ENCODE results near the gene PTGES3. TPM values are rescaled to one million over a fixed set of nuclear protein-coding genes. Genes with fewer than 3 reads are reported as not detected.
A peak's percentile ranks its signal among the peaks of the same experiment; 100 is the strongest.
"Not testable (repeated sequence)": the region's sequence is repeated elsewhere in the genome, so short reads cannot be mapped to it uniquely, and the experiment has no call there.

PTGES3 gene
- total RNA-seq, 1 experiment from 2014 or later: 435 TPM

DNA sequence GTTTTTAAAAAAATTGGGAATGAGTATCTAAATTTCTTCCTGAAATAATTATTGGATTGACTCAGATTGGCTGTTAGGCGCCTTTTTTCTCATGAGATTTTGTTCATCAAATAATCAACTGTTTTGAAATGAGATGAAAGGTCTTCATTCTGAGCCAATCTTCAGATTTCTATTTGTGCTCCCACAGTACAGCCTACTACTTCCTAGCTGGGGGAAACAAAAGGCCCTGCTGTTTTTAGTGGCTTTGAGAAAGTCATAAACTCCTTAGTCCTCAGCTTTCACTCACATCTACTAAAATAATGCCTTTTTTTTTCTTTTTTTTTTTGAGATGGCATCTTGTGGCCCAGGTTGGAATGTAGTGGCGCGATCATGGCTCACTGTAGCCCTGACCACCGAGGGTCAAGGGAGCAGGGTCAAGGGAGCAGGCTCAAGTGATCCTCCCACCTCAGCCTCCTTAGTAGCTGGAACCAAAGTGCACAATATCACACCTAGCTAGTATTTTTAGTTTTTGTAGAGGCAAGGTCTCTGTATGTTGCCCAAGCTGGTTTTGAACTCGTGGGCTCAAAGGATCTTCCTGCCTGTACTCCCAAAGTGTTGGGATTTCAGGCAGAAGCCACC lies 21.8 kb upstream of the PTGES3 start:
- Histone ChIP-seq H4K20me1 (ENCODE audit: control insufficient read depth, insufficient read depth, insufficient read length) (no peaks in the 10 kb centered on the region), H3K27me3 (ENCODE audit: insufficient read depth, low read length) (no peaks in the 10 kb centered on the region), H3K18ac (ENCODE audit: insufficient read length, low read depth, low read length) (no peak overlapping the region), H3K79me2 (ENCODE audit: insufficient read depth, low read length) (no peaks in the 10 kb centered on the region), H2BK12ac (ENCODE audit: insufficient read length, low read depth, low read length) (no peak overlapping the region), H3K14ac (ENCODE audit: insufficient read depth, low read length) (no peak overlapping the region), H3K9ac (ENCODE audit: extremely low read depth, insufficient read length, low read length) (no peak overlapping the region), H3K4me2 (ENCODE audit: insufficient read depth, insufficient read length, low read length) (no peak overlapping the region), H3K56ac (ENCODE audit: insufficient read length, low read depth, low read length) (no peak overlapping the region), H4K5ac (ENCODE audit: insufficient read length, low read depth, low read length) (no peak overlapping the region), H3K4ac (ENCODE audit: low read depth, low read length) (no peak overlapping the region), H2AFZ (ENCODE audit: low read length) (no peak overlapping the region), H4K8ac (replicated peaks; ENCODE audit: insufficient read length, low read depth, low read length) (no peak overlapping the region), H3K23ac (ENCODE audit: insufficient read length, low read depth, low read length) (no peak overlapping the region), H2BK120ac (ENCODE audit: low read depth, low read length, poor library complexity, severe bottlenecking) (no peak overlapping the region), H2AK5ac (ENCODE audit: insufficient read length, low read length) (no peak overlapping the region), H3T11ph (ENCODE audit: low read length) (no peak overlapping the region), H3K79me1 (ENCODE audit: insufficient read depth, low read depth, low read length, poor library complexity, severe bottlenecking) (no peaks in the 10 kb centered on the region), H3K9me3 (ENCODE audit: control insufficient read depth, low read depth, low read length) (no peaks in the 10 kb centered on the region), H3K23me2 (ENCODE audit: insufficient read length, low read depth, low read length, poor library complexity, severe bottlenecking) (no peaks in the 10 kb centered on the region), H3K27ac (ENCODE audit: insufficient read length, low read depth, low read length) (no peak overlapping the region), H4K91ac (ENCODE audit: insufficient read length, low read depth, low read length) (no peak overlapping the region), H2BK5ac (ENCODE audit: insufficient read length, low read length) (no peak overlapping the region), H3K4me1 (ENCODE audit: insufficient read depth, low read length) (no peaks in the 10 kb centered on the region), H2BK15ac (ENCODE audit: low read depth, low read length) (no peak overlapping the region), H2BK20ac (ENCODE audit: low read depth, low read length, poor library complexity, severe bottlenecking) (no peak overlapping the region)
- H3K36me3 Mint-ChIP-seq (ENCODE audit: insufficient read depth in 1 of 3, low read depth in 3 of 3): peaks cover 32 to 39% (median 36%) of the 10 kb centered on the region in 3 experiments; a peak in 6 of 7 replicates
- H3K9me3 Mint-ChIP-seq: no peaks in the 10 kb centered on the region
- no peak for DNase-seq
- H3K4me3 Mint-ChIP-seq: no peak overlapping the region
- H3K4me1 Mint-ChIP-seq: peaks cover 0 to 5% of the 10 kb centered on the region in 2 experiments; a peak in 2 of 4 replicates
- H3K27ac Mint-ChIP-seq: peak overlapping the region in 1 of 3 experiments; percentile 80; a peak in 2 of 7 replicates
- H3K27me3 Mint-ChIP-seq (ENCODE audit: low read depth): no peaks in the 10 kb centered on the region
- WGBS (ENCODE audit: extremely low coverage, insufficient read length, low lambda C conversion rate): no CpG with 5 or more reads among the region's 5 CpGs
- TF ChIP-seq, protein P1, sequence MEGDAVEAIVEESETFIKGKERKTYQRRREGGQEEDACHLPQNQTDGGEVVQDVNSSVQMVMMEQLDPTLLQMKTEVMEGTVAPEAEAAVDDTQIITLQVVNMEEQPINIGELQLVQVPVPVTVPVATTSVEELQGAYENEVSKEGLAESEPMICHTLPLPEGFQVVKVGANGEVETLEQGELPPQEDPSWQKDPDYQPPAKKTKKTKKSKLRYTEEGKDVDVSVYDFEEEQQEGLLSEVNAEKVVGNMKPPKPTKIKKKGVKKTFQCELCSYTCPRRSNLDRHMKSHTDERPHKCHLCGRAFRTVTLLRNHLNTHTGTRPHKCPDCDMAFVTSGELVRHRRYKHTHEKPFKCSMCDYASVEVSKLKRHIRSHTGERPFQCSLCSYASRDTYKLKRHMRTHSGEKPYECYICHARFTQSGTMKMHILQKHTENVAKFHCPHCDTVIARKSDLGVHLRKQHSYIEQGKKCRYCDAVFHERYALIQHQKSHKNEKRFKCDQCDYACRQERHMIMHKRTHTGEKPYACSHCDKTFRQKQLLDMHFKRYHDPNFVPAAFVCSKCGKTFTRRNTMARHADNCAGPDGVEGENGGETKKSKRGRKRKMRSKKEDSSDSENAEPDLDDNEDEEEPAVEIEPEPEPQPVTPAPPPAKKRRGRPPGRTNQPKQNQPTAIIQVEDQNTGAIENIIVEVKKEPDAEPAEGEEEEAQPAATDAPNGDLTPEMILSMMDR (conservative IDR thresholded peaks at IDR 0.05): no peak

DNA sequence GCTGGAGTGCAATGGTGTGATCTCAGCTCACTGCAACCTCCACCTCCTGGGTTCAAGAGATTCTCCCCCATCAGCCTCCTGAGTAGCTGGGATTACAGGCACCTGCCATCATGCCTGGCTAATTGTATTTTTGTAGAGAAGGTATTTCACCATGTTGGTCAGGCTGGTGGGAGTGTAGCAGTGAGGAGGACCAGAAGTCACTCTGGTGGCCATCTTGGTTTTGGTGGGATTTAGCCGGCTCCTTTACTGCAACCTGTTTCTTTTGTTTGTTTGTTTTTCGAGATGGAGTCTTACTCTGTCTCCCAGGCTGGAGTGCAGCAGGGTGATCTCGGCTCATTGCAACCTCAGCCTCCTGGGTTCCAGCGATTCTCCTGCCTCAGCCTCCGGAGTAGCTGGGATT lies 16.4 kb upstream of the PTGES3 start:
- not testable (repeated sequence) for H4K5ac ChIP-seq (ENCODE audit: insufficient read length, low read depth, low read length); H3K79me1 ChIP-seq (ENCODE audit: insufficient read depth, low read depth, low read length, poor library complexity, severe bottlenecking); H3K36me3 Mint-ChIP-seq (ENCODE audit: insufficient read depth in 1 of 3, low read depth in 3 of 3); H4K20me1 ChIP-seq (ENCODE audit: control insufficient read depth, insufficient read depth, insufficient read length); H3K9ac ChIP-seq (ENCODE audit: extremely low read depth, insufficient read length, low read length); H3K18ac ChIP-seq (ENCODE audit: insufficient read length, low read depth, low read length); H3K27me3 Mint-ChIP-seq (ENCODE audit: low read depth); H3K4ac ChIP-seq (ENCODE audit: low read depth, low read length); H2AFZ ChIP-seq (ENCODE audit: low read length); H3K14ac ChIP-seq (ENCODE audit: insufficient read depth, low read length); H3K9me3 Mint-ChIP-seq; H3K79me2 ChIP-seq (ENCODE audit: insufficient read depth, low read length); H3K27me3 ChIP-seq (ENCODE audit: insufficient read depth, low read length); H3K9me3 ChIP-seq (ENCODE audit: control insufficient read depth, low read depth, low read length); H3K23ac ChIP-seq (ENCODE audit: insufficient read length, low read depth, low read length); H3T11ph ChIP-seq (ENCODE audit: low read length); H4K91ac ChIP-seq (ENCODE audit: insufficient read length, low read depth, low read length); H2BK15ac ChIP-seq (ENCODE audit: low read depth, low read length); H3K27ac ChIP-seq (ENCODE audit: insufficient read length, low read depth, low read length); H2BK12ac ChIP-seq (ENCODE audit: insufficient read length, low read depth, low read length); H4K8ac ChIP-seq (replicated peaks; ENCODE audit: insufficient read length, low read depth, low read length); H3K27ac Mint-ChIP-seq; H3K56ac ChIP-seq (ENCODE audit: insufficient read length, low read depth, low read length); H2BK20ac ChIP-seq (ENCODE audit: low read depth, low read length, poor library complexity, severe bottlenecking); H3K4me3 Mint-ChIP-seq; H3K4me1 ChIP-seq (ENCODE audit: insufficient read depth, low read length); DNase-seq; H2BK5ac ChIP-seq (ENCODE audit: insufficient read length, low read length); H3K4me2 ChIP-seq (ENCODE audit: insufficient read depth, insufficient read length, low read length); H2AK5ac ChIP-seq (ENCODE audit: insufficient read length, low read length); H2BK120ac ChIP-seq (ENCODE audit: low read depth, low read length, poor library complexity, severe bottlenecking); H3K23me2 ChIP-seq (ENCODE audit: insufficient read length, low read depth, low read length, poor library complexity, severe bottlenecking)
- no CpG with 5 or more reads among the region's 5 CpGs for WGBS (ENCODE audit: extremely low coverage, insufficient read length, low lambda C conversion rate)
- H3K4me1 Mint-ChIP-seq: peaks cover 5 to 11% of the 10 kb centered on the region in 2 experiments

Measured in H9 (cell line).